NCI-H510A (cell line): ENCODE results near the gene CENPO.

Experiments
- DNase-seq: peaks from one replicate; lab custom pipeline; 2025; lab: John Stamatoyannopoulos, UW

CENPO gene

DNA sequence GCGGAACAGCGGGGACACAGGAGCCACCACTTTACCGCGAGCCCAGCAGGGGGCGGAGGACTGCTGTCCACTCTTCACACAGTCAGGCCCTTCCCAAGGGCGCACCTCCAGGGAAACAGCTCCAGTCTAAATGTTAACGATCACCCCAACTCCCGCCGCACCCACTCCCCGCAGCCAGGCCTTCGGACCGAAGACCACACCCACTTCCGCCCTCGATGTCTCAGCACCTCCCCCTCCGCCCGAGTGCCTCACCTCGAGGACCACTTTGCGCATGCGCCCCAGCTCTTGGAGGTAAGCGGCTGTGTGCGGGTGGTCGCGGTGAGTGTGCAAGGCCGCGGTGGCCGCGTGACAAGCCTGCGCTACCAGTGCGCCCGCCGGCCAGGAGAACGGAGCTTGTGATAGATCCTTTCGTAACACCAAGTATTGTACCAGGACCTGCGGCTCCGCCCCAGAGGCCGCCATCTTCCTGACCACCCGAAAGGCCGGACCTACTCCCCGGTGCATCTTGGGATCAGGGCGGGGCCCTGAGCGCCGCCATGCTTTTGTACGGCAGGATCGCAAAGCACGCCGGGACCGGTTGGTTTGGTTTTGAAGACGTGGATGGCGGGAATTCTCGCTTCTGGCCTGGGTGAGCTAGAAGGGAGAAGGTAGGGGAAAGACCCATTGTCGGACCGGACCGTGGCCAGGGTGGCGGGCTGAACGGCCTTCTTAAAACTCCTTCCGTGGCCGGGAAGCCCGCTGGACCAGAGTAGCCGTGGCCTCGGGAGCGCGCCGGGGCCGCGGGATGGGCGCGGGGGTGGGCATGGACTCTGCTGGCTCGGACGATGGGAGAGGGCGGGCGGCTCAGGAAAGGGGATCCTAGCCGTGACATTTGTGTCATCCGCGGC lies at the start of gene CENPO, which contains the start of gene PTRHD1:
Gene CENPO, plus strand, starts transcription at position 552 of the 887 bp plus-strand sequence. CDS start 495 bp downstream, outside the sequence.
Gene PTRHD1, minus strand, starts transcription at position 518 of the 887 bp plus-strand sequence. Its CDS starts 14 bp downstream, at position 504.
- peak; percentile 94 for DNase-seq

DNA sequence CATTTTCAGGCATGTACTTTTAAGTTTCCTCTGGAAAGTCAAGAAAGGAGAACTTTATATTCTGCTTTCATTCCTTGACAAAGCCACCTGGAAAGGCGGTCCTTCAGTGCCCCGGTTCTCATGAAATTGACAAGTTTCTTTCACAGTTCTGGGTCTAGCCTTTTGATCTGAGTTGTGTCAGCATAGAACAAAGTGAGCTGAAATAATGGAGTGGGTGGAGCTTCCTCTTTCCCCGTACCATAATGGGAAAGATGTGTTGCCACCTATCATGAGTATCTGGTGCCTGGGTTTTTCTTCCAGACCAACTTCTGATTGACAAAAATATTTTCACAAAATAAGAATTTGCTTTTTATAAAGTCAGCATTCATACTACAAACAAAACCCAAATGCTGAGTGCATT lies 49.3 kb upstream of the CENPO start:
- DNase-seq: no peak

GRCh38 chr2:24744356-24744755 lies 48.9 kb upstream of the CENPO start:
- DNase-seq: no peak

- no peak for DNase-seq
These were observed 47.4 kb upstream of the CENPO start for GRCh38 chr2:24745825-24746224.

- no peak for DNase-seq
These were observed 45.9 kb upstream of the CENPO start for GRCh38 chr2:24747299-24747698.

DNA sequence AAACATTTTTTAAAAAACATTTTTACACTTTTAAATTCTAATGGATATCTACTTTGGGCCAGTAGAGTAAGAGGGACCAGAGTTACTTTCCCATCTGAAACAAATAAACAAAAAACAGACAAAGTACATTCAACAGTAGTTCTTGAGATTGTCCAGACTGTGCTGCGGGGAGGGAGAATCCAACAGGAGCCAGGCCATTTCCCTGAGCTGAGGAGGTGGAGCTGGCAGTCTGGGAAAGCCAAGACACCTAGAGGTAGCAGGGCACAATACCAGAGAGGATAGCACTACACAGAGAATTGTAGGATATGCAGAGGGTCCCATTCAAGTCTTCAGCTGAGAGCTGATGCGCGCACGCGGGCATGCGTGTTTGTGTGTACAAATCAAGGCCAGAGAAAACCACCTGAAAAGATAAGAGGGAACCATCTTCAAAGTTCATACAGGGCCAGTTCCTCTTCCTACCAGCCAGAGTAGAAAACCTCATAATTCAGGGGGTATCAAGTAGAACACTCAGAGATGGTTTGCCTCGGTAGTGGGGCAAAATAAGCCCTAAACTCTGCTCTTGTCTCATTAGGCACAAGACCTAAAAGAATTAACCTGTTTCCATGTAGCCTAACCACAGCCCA lies 44.0 kb upstream of the CENPO start:
- DNase-seq: no peak

DNA sequence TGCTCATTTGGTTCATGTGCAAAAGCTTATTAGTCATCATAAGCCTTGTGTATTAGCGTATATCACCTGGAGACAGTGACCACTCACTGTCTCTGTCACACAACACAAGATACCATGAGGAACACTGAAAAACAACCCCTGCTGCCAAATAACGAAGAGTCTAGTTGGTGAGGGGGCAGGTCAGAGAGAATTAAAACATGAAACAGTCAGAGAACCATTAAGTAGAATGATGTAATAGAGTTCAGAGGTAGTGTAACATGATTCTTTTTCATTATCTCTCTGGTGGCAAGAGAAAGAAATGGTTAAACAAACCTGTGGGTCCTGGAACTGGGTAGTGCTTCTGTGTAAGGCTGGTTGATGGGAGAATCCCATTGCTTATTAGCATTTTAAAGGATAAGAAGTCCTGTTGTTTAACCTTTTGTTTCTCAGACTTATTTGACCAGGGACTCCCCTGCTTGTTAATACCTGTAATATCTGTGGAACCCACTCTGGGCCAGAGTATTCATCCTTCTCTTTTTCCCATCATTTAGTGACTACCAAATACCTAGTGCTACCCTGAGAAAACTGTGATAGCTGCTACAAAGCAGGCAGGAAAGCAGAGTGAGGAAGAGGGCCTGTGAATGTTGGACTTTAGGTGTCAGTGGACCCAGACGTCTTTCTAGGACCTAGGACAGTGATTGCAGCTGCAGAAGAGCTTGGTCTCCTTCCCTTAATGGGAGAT lies 38.1 kb upstream of the CENPO start:
- no peak for DNase-seq

- no peak for DNase-seq
These were observed 36.4 kb upstream of the CENPO start for GRCh38 chr2:24756789-24757188.

DNA sequence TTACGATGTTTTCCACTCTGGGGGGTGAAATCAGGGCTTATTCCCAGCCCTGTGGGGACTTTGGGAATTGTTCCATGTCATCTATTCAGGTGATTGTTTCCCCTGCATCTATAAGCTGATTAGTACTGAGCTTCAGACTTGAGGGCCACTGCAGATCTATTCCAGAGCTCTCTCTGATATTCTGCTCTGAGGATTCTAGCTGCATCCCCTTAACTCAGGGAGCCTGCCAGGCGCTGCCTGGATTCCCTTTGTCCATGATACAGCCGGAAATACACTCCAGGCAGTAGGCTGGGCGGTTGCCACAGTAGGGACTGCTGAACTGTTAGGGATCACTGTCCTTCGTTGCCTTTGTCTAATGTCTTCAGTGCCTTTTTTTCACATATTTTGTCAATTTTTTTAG lies 31.4 kb upstream of the CENPO start:
- no peak for DNase-seq

GRCh38 chr2:24762518-24762917 lies 30.7 kb upstream of the CENPO start:
- DNase-seq: no peak

GRCh38 chr2:24763843-24764242 lies 29.4 kb upstream of the CENPO start:
- DNase-seq: no peak

GRCh38 chr2:24766609-24767008 lies 26.6 kb upstream of the CENPO start:
- no peak for DNase-seq

DNA sequence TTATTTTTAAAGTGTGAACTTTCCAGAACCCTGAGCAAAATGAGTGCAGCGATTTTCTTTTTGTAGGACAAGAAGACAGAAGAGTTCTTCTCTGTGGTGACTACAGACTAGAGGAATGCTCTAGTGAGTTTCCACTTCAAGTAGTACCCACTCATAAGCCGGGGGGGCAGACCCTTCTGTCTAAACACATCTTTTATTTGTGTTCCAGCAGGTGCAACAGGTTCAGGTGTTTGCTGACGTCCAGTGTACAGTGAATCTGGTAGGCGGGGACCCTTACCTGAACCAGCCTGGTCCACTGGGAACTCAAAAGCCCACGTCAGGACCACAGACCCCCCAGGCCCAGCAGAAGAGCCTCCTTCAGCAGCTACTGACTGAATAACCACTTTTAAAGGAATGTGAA lies 25.2 kb upstream of the CENPO start:
- peak; percentile 50 for DNase-seq

DNA sequence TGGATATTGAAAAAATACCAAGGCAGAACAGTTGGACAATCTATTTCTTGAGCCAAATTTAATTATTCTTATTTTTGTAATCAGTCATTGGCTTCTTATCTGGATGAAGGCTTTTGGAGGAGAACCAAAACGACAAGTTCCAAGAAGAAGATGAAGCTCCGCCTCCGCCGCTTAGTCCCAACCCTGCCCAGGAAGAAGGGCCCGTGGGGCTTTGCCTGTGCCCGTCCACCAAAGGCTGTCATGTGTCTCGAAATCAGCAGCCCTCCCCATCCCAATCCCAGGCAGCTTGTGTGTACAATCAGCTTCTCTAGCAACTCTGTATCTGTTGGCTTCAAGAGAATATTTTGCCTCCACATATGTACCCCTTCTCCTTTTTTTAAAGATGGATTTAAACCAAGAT lies 24.6 kb upstream of the CENPO start:
- DNase-seq: no peak

DNA sequence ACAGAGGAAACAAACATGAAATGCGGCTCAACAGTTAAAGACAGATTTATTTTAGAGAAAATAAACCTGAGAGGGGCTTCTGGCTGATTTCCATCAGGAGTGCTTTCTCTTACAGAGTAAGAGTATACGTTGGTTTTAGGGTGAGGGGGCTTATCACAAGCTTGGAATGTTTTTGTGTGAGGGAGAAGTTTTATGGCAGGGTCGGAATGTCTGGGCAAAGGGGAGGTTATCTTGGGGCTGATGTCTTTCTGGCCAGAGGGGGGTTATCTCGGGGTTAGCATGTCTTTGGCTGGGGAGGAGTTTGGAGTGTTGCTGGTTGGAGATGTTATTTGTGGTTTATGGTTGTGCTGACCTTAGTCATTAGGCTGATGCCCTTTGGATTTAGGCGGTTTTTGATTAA lies 22.2 kb upstream of the CENPO start:
- DNase-seq: no peak

DNA sequence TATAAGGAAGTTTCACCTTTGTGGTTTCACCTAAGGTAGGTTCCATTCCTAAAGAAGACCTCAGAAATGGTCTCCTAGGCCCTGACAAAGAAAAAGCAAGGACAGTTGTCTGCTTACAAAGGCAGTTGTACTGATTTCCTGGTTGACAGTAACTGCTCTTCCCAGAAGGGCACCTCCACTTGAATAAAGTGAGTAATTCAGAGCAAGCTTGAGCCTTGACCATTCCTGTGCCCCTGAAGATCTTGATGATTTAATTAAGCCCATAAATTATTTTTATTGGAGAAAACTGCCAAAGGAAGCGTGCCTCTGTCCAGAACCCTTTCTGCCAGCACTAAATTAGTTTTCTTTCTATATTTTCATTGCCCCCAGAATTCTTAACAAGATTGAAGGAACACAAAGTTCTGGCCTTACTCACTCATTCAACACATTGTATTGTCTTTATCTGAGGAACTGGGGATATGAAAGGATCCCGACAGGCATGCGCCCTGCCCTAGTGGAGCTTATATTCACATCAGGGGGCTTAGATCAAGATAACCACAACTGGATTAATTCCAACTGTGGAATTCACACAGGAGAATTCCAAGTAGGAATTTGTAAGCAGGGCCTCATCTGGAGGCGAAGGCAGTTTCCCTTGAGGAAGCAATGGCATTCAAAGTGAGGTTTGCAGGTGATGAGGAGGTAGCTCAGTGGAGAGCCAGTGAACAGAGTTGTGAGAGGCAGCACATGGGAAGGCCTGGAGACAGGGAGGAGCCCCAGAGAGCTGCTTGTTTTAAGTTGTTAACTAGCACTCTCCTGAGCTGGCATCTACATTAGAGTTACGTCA lies 21.2 kb upstream of the CENPO start:
- DNase-seq: no peak

- DNase-seq: no peak
These were observed 18.9 kb upstream of the CENPO start for GRCh38 chr2:24774373-24774772.

DNA sequence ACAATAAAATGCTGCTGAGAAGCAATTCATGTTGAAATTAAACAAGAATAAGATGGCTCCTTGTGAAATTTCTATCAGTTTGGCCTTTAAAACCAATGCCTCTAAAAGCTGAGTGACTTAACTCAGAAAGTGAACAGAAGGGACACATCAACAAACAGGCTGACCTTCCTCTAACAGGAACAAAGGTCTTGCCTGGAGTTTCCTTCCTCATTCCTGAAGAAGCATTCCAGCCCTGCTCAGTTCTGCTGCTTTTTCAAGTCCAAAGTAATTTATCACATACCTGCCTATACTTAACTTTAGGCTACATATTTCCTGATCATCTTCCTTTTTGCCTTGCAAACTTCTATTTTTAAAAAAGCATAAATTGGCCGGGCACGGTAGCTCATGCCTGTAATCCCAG lies 14.1 kb upstream of the CENPO start:
- no peak for DNase-seq

DNA sequence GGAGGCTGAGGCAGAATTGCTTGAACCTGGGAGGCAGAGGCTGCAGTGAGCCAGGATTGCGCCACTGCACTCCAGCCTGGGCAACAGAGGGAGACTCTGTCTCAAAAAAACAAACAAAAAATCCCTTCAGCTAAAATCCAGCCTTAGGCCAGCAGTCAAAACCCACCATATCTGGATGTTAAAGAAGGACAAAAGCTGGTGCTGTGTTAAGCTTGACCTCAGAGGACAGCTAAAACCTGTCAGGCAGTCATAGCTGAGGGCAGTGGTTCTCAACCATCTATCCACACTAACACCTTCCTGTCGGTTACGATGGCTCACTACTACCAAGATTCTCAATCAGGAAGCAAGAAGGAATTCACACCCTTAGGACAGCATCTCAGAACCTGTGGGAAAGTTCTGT lies 9.6 kb upstream of the CENPO start:
- no peak for DNase-seq

DNA sequence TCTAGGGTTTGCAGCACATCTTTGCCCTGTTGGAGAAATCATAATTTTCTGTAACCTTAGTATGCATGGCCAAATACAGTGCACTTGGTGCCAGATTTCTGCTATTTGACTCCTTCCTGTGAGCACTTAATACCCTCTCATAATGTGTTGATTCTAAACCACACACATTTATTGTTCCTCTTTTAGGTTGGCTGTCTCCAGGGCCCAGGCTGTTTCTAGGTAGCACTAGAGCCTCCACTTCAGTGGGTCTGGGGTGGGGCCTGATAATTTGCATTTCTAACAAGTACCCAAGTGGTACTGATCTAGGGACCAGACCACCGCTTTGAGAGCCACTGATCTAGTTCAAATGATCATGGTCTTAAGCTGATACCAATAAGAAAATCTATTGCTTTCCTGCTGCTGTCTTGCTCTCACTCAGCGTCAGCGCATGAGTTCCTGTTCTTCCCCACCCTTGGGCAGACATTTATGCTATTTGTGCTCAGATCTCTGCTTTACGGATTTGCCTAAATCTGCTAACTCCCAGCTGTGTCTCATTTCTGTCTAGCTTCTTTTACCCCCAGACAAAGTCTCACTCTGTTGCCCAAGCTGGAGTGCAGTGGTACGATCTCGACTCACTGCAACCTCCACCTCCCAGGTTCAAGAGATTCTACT lies 7.4 kb upstream of the CENPO start:
- DNase-seq: no peak

DNA sequence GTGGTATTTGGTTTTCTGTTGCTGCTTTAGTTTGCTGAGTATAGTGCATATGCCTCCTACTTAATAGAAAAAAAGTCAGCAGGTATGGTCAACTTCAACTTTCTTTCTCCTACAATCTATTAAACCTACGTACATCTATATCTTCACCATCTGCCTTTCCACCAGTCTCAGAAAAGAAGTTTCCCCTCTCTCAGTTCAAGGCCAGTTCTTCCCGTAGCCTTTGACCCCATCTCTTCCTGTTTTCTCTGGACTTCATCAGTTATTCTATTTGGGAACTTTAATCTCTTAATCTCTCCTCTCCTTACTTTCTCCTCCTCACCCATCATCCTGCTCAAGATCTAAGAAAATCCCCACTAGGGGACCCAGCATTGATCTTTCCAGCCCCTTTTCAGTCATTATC lies 5.7 kb upstream of the CENPO start:
- DNase-seq: no peak
